PC-9 (cell line): ENCODE measurements around the gene STYK1.

Experiments used
- EZH2 ChIP-seq: fragments of 200-600 bp; sonication (generic); IDR thresholded peaks from 2 replicates; pipeline ENCODE4 v1.8.0; 2017; ENCODE audit warnings: antibody characterized with exemption, low read depth
- TF ChIP-seq, protein P1 (sequence below): fragments of 200-600 bp; sonication (generic); conservative IDR thresholded peaks from 2 replicates; pipeline ENCODE4 v1.6.1; 2017; ENCODE audit warnings: mixed run types, antibody characterized with exemption, mild to moderate bottlenecking, moderate library complexity

DNA sequence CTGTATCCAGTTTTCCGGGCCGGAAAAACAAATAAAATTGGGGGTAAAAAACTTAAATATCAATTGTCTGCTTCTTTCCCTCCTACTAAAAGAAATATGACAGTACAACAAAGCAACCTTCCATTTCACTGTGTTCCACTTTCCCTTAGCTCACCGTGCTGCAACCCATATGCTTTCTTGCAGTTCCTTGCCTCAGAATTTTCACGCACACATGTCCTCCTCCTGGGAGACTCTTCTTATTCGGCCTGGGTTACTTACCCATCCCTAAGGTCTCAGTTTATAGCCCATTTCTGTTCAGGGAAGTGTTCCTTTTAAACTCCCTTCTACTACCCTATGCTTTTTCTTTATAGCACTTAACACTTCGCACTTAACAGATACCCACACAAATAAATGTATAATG, 56.0 kb downstream of the STYK1 start:
- TF ChIP-seq, protein P1, sequence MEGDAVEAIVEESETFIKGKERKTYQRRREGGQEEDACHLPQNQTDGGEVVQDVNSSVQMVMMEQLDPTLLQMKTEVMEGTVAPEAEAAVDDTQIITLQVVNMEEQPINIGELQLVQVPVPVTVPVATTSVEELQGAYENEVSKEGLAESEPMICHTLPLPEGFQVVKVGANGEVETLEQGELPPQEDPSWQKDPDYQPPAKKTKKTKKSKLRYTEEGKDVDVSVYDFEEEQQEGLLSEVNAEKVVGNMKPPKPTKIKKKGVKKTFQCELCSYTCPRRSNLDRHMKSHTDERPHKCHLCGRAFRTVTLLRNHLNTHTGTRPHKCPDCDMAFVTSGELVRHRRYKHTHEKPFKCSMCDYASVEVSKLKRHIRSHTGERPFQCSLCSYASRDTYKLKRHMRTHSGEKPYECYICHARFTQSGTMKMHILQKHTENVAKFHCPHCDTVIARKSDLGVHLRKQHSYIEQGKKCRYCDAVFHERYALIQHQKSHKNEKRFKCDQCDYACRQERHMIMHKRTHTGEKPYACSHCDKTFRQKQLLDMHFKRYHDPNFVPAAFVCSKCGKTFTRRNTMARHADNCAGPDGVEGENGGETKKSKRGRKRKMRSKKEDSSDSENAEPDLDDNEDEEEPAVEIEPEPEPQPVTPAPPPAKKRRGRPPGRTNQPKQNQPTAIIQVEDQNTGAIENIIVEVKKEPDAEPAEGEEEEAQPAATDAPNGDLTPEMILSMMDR, result no peak
- TF ChIP-seq EZH2, result no peak
